Gastrocnemius medialis (tissue), 4 donors: ENCODE data around the gene COL20A1. TPM values are rescaled to one million over a fixed set of nuclear protein-coding genes. Genes with fewer than 3 reads are reported as not detected.

Experiments
- ATAC-seq, 2 donors: fragments of 150-250 bp; one replicate each; pipeline ENCODE4 v1.9.1; 2016
- DNase-seq, 2 donors: peaks; one replicate each; pipeline ENCODE4 v3.0.0-alpha.2; 2019
- H3K27ac ChIP-seq, 4 donors: fragments of 200-600 bp; sonication (generic); 1 replicate in 1 of 4; 2 replicates in 3 of 4; pipeline ENCODE4 v1.5.1; 2016 to 2018; ENCODE audit warnings: mild to moderate bottlenecking in 2 of 4, moderate library complexity in 1 of 4
- H3K27me3 ChIP-seq, 3 donors: fragments of 200-600 bp; sonication (generic) in 2 of 3; 1 replicate in 1 of 3; 2 replicates in 2 of 3; pipeline versions ENCODE4 v1.5.1 to v1.6.0; 2016 to 2019; ENCODE audit warnings: mild to moderate bottlenecking in 1 of 3, moderate library complexity in 1 of 3
- H3K36me3 ChIP-seq, 2 donors: fragments of 200-600 bp; sonication (generic) in 1 of 2; one replicate each; pipeline ENCODE4 v1.5.1; 2017 to 2018
- H3K4me1 ChIP-seq, 2 donors: fragments of 200-600 bp; sonication (generic) in 1 of 2; one replicate each; pipeline ENCODE4 v1.5.1; 2016 to 2017; ENCODE audit warnings: mild to moderate bottlenecking in 2 of 2
- H3K4me3 ChIP-seq, 4 donors: fragments of 200-600 bp; sonication (generic) in 3 of 4; 1 replicate in 1 of 4; 2 replicates in 3 of 4; pipeline ENCODE4 v1.5.1; 2016 to 2019; ENCODE audit warnings: mild to moderate bottlenecking in 2 of 4
- H3K9me3 ChIP-seq, 3 donors: fragments of 200-600 bp; sonication (generic) in 2 of 3; 1 replicate in 1 of 3; 2 replicates in 2 of 3; pipeline ENCODE4 v1.5.1; 2016 to 2019
- POLR2A ChIP-seq, 2 donors: fragments of 450-650 bp; IDR thresholded peaks; one replicate each; pipeline ENCODE4 v1.6.1; 2017; ENCODE audit warnings: antibody characterized with exemption in 2 of 2, mild to moderate bottlenecking in 2 of 2, moderate library complexity in 2 of 2
- in situ Hi-C, 4 donors: fragments of 200-750 bp; cut with MboI; loops; one replicate each; pipeline versions ENCODE4 v1.15.0 to v1.8.0; 2017; ENCODE audit warnings: low sequenced_read_pairs in 4 of 4
- intact Hi-C: fragments of 100-400 bp; cut with DNase I; formaldehyde crosslinking; loops from one replicate; pipeline ENCODE4 v1.15.1; 2023; ENCODE audit warnings: low total_unique reads
- total RNA-seq, 4 donors: library from RNA; depleted of rRNA; stranded (reverse); fragments of >200 nt; gene quantifications; one replicate each; pipeline versions ENCODE4 v1.1.0 to v1.2.3, GENCODE V29; 2016
- TF ChIP-seq, protein P1 (sequence below), 5 experiments: fragments of 450-650 bp in 3 of 5; fragments of 200-600 bp in 2 of 5; sonication (generic) in 2 of 5; IDR thresholded peaks in 4 of 5; conservative IDR thresholded peaks in 1 of 5; 1 replicate in 4 of 5; 2 replicates in 1 of 5; pipeline ENCODE4 v1.5.1; 2016 to 2019; ENCODE audit warnings: antibody characterized with exemption in 5 of 5, mild to moderate bottlenecking in 3 of 5, moderate library complexity in 3 of 5

The COL20A1 gene
- total RNA-seq, 4 donors from 2014 or later, result 0.23 TPM; not detected in 3

DNA sequence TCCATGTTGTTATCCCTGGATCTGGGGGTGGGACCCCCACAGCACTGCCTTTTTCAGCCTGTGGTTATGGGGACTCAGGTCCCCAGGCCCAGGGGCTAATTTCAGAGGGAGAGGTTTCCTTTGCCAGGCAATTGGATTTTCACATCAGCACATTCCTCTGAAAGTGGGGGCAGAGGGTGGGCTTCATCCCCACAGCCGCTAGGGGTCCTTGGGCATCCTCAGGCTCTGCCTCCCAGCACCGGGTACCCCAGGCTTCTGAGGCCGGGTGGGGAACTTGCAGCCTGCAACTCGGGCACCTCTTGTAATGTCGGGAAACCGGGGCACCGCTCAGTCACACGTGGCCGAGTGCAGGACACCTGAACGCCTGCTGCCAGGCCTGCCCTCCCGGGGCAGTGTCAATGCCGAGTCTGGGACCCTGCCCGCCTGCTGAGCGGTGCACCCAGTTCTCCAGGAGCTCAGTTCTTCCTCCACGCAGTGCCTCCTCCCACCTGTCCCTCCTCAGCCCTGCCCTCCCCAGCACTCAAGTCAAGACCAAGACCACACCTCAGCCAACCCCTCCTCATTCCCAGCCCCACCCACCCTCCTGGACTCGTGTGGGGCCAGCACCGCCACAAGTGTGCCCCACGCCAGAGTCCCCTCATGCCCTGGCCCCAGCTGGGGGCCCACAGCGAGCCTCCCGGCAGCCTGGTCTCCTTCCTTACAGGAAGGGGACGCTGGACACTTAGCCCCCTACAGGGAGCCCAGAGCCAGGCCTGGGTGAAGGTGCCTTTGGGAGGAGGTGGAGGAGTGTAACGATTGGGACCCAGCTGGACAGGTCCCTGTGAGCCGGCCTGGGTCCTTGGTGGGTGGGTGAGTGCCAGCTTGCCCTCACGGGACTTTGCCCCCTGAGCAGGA lies 77.0 kb downstream of the COL20A1 start:
- ATAC-seq (no peak), DNase-seq (no peak)
- H3K36me3 ChIP-seq, result no peaks in the 10 kb centered on the region
- TF ChIP-seq, protein P1, sequence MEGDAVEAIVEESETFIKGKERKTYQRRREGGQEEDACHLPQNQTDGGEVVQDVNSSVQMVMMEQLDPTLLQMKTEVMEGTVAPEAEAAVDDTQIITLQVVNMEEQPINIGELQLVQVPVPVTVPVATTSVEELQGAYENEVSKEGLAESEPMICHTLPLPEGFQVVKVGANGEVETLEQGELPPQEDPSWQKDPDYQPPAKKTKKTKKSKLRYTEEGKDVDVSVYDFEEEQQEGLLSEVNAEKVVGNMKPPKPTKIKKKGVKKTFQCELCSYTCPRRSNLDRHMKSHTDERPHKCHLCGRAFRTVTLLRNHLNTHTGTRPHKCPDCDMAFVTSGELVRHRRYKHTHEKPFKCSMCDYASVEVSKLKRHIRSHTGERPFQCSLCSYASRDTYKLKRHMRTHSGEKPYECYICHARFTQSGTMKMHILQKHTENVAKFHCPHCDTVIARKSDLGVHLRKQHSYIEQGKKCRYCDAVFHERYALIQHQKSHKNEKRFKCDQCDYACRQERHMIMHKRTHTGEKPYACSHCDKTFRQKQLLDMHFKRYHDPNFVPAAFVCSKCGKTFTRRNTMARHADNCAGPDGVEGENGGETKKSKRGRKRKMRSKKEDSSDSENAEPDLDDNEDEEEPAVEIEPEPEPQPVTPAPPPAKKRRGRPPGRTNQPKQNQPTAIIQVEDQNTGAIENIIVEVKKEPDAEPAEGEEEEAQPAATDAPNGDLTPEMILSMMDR (IDR thresholded peaks at IDR 0.05 in 4 of 5, conservative IDR thresholded peaks at IDR 0.05 in 1 of 5), result no peak
- in situ Hi-C loops, result no loop called here
- intact Hi-C loops, result no loop called here
- H3K27ac ChIP-seq, result no peak overlapping the region
- no peak overlapping the region for H3K4me3 ChIP-seq
- peaks cover 0 to 15% (median 7%) of the 10 kb centered on the region in 3 donors for H3K27me3 ChIP-seq
- H3K9me3 ChIP-seq, result no peaks in the 10 kb centered on the region
- peaks cover 0 to 4% of the 10 kb centered on the region in 2 donors for H3K4me1 ChIP-seq

DNA sequence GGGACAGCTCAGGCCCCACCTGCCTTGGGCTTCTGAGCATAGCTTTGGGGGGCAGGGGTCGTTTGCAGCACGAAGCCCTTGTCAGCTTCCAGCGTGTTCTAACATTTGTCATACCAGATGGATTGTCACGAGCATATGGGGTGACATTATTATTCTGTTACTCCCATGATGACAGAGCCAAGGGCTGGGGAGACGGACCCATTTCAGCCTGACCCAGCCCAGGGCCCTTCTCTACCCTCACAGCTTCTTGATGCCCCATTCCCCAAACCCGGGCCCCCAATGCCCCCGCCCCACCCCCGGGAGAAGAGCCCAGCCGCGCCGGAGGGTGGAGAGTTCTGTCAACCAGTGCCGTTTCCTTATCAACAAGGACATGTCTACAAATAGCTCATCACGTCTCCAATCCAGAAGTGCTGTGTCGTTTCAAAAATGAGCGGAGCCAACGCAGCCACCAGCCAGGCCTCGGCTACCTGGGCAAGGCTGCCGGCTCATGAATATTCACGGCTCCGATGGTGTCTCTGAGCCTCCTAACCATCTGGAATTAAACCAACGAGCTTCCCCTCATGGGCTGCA lies 77.7 kb downstream of the COL20A1 start:
- Histone ChIP-seq H3K27ac (no peak overlapping the region), H3K36me3 (no peaks in the 10 kb centered on the region), H3K27me3 (peaks cover 5 to 14% (median 7%) of the 10 kb centered on the region in 3 donors), H3K4me3 (no peak overlapping the region), H3K4me1 (peaks cover 0 to 4% of the 10 kb centered on the region in 2 donors), H3K9me3 (no peaks in the 10 kb centered on the region)
- intact Hi-C loops (no loop called here), in situ Hi-C loops (no loop called here)
- DNase-seq (no peak), ATAC-seq (no peak)
- TF ChIP-seq, protein P1 (IDR thresholded peaks at IDR 0.05 in 4 of 5, conservative IDR thresholded peaks at IDR 0.05 in 1 of 5), result no peak
- TF ChIP-seq POLR2A (IDR thresholded peaks at IDR 0.05), result no peak

DNA sequence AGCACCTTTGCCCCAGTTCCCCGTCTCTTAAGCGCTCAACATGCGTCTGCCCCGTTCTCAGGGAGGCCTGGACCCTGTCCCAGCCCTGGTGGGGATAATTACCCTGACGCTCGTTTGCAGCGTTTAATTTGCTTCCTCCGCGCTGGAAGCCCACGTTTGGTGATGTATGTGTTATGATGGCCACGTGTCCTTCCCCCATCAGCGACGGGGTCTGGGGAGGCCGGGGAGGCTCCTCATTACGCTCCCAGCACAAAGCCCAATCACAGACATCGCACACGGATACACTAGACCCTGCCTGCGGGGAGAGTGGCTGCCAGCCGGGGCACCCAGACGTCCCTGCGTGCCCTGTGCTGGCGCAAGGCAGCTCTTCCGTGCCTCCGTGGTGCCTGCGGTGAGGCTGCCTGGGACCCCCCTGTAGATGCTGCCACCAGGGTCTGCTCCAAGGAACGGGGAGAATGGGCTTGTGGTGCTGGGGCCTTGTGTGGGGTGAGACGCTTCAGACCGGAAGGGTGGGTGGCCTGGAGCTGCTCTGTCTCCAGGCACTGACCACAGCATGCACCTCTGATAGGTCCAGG lies 78.4 kb downstream of the COL20A1 start:
- Histone ChIP-seq H3K4me1 (peaks cover 0 to 4% of the 10 kb centered on the region in 2 donors), H3K36me3 (no peaks in the 10 kb centered on the region), H3K27me3 (peaks cover 9 to 17% (median 9%) of the 10 kb centered on the region in 3 donors), H3K27ac (no peak overlapping the region), H3K4me3 (no peak overlapping the region), H3K9me3 (no peaks in the 10 kb centered on the region)
- in situ Hi-C loops, result no loop called here
- DNase-seq (no peak), ATAC-seq (no peak)
- intact Hi-C loops, result no loop called here
- TF ChIP-seq, protein P1 (IDR thresholded peaks at IDR 0.05 in 4 of 5, conservative IDR thresholded peaks at IDR 0.05 in 1 of 5), result no peak
- TF ChIP-seq POLR2A (IDR thresholded peaks at IDR 0.05), result no peak

DNA sequence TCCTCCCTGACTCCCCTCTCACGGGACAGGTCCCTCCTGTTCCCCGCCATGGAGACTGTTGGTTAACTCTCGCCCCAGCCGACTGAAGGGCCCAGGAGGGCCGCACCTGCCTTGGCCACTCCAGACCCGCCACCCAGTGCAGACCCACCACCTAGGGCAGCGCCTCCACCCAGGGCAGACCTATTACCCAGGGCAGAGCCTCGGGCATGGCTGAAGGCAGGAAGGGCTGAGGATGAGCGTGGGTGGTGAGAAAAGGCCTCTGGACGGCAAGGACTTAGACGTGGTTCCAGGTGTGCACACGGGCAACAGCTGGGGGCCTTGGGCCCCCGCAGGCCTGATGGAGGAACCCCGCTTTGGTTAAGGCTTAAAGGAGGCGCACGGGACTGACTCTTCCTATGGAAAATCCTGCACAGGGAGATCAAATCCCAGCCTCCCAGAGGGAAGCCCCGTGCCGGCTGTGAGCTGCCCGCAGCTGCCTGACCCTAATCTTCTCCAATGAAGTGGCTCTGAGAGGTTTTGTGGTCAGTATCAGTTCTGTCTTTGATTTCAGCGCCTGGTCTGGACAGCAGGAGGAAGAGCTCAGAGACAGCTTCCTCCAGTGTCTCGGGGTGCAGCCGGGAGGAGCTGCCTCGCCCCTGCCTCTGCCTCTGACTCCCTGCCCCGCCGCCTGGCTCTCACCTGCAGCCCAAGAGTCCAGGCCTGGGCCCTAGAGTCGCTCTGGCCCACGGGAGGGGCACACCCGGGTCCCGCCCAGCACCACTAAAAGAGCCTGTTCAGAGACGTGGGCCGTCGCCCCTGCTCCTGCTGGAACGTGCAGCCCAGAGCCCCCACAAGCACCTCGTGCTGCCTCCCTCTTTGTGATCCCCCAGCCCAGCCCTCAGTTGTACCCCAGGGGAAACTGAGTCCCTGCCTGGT lies 80.2 kb downstream of the COL20A1 start:
- ATAC-seq (no peak), DNase-seq (no peak)
- Histone ChIP-seq H3K4me1 (peaks cover 0 to 4% of the 10 kb centered on the region in 2 donors), H3K27me3 (peaks cover 21 to 31% (median 24%) of the 10 kb centered on the region in 3 donors), H3K27ac (no peak overlapping the region), H3K36me3 (no peaks in the 10 kb centered on the region), H3K9me3 (no peaks in the 10 kb centered on the region), H3K4me3 (no peak overlapping the region)
- in situ Hi-C loops (no loop called here), intact Hi-C loops (no loop called here)
- TF ChIP-seq, protein P1 (IDR thresholded peaks at IDR 0.05 in 4 of 5, conservative IDR thresholded peaks at IDR 0.05 in 1 of 5), result no peak
- no peak for TF ChIP-seq POLR2A (IDR thresholded peaks at IDR 0.05)
